Neural progenitor cell (in vitro differentiated cells): ENCODE results near the gene AKR1E2.

Experiments used
- EZH2 ChIP-seq: fragments of 200-600 bp; sonication (generic); IDR thresholded peaks from 2 replicates; pipeline ENCODE4 v1.6.1; 2017; ENCODE audit warnings: antibody characterized with exemption, mild to moderate bottlenecking, moderate library complexity
- EZH2phosphoT487 ChIP-seq: fragments of 200-600 bp; sonication (generic); IDR thresholded peaks from 2 replicates; pipeline ENCODE4 v1.6.1; 2017; ENCODE audit warnings: antibody characterized with exemption
- TF ChIP-seq, protein P1 (sequence below): fragments of 200-600 bp; sonication (generic); IDR thresholded peaks from 2 replicates; pipeline ENCODE4 v1.5.1; 2017; ENCODE audit warnings: antibody characterized with exemption, mild to moderate bottlenecking

GRCh38 chr10:4822208-4822607 lies 3.8 kb upstream of the AKR1E2 start:
- TF ChIP-seq, protein P1, sequence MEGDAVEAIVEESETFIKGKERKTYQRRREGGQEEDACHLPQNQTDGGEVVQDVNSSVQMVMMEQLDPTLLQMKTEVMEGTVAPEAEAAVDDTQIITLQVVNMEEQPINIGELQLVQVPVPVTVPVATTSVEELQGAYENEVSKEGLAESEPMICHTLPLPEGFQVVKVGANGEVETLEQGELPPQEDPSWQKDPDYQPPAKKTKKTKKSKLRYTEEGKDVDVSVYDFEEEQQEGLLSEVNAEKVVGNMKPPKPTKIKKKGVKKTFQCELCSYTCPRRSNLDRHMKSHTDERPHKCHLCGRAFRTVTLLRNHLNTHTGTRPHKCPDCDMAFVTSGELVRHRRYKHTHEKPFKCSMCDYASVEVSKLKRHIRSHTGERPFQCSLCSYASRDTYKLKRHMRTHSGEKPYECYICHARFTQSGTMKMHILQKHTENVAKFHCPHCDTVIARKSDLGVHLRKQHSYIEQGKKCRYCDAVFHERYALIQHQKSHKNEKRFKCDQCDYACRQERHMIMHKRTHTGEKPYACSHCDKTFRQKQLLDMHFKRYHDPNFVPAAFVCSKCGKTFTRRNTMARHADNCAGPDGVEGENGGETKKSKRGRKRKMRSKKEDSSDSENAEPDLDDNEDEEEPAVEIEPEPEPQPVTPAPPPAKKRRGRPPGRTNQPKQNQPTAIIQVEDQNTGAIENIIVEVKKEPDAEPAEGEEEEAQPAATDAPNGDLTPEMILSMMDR, result no peak
- TF ChIP-seq EZH2, result no peak
- no peak for TF ChIP-seq EZH2phosphoT487
